Superior temporal gyrus (tissue), 1 donor: ENCODE results near the gene AMELX.

Experiments
- DNase-seq: peaks from one replicate; pipeline ENCODE4 v3.0.0-alpha.2; 2016; ENCODE audit errors: extremely low spot score

AMELX gene

DNA sequence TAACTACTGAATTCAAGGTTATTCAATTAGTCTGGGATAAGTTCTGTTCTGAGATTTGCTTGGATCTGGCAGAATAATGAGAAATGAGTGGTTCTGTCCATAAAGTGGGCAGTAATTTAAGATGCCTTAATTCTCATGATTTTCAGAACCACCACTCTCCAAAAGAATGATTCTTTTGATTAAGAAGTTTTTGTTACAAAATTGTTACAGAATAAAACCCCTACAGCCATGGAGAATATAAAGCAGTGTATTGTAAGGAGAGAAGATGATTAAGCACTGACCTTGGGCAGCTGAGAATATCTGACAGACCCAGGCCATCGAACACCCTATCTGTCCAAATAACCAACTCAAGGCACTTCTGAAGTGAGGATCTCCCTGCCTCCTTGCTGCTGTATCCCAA is 12.4 kb downstream of the AMELX start:
- DNase-seq = no peak

DNA sequence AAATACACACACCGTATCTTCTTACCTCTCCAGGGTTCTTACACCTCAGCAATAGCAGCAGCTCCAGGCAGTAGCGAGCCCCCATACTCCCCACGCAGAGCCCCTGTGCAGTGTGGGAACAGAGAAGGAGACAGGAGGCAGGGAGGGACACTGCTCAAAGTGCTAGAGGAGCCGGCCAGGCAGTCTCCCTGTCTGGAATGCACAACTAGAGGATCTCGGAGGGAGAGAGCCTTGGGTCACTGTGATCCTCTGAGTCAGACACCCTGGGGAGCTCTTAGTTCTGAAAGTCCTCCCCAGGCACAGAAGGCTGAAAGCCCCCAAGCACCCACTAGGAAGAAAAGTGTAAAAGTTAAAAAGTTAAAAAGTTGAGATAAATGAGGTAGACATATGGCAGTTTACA is 16.0 kb downstream of the AMELX start:
- DNase-seq = no peak

- no peak for DNase-seq
Measured at GRCh38 chrX:11311706-11312105, 18.5 kb downstream of the AMELX start.

DNA sequence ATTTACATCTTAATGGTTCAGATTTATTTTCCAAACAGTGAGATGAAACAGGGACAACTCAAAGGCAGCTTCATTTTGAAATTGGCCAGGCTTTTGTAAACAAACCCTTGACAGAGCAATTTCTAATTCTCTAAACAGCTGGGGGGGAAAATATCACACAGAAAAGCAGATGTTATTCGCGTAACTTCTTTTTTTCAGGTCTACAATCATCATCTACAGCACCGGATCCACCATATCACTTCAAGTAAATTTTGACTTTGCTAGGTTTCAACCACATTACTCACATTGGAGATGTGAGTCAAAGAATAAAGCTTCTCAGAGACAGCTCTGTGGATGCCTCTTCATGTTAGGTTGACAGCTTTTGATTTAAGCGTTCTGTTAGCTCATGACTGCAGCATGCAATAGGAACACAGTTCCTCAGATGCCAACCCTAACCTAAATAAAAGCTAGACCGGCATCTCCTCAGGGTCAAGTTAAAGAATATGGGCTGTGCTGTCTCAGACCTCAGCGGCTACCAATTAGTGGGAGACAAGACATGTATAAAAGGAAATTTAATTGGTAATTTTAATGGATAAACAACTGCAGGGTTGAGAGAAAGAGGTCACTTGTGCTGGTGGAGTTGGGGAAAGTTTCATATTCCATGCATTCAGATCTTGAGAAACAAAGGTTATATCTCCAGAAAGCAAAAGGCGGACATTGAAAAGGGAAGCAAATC is 26.8 kb downstream of the AMELX start:
- DNase-seq = no peak

DNA sequence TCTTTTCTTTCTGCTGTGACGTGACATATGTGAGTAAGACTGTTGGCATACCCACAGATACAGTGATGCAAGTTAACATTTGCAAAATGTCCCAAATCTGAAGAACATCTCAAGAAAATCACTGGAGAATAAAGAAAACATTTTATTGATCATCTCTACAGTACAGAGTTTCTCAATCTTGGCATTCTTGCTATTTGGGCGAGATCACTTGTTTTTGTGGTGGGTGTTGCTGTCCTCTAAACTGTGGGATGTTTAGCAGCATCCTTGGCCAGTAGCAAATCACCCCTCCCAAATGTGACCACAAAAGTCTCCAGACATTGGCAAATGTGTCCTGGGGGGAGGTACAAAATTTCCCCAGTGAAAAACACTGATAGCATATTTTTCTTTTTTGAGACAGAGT is 28.8 kb downstream of the AMELX start:
- no peak for DNase-seq

- DNase-seq = no peak
Measured at GRCh38 chrX:11328134-11328533, 34.9 kb downstream of the AMELX start.

DNA sequence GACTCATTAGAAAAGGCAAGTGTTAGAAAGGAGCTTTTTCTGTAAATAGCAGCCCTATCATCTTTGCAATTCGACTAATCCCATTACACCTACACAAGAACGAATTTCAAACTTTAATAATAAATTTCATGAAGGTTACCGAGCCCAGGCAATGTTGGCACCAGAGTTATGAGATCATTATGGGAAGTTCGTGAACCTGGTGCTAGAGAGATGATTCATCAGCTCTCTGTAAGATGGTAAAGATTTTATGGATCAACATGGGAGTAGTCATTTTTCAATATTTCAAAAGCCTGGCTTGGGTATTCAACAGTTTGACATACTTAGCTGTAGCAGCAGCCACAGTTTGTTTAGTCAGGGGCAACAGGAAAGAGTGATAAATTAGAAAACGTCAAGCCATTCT is 35.8 kb downstream of the AMELX start:
- no peak for DNase-seq

- no peak for DNase-seq
Measured at GRCh38 chrX:11331788-11332187, 38.6 kb downstream of the AMELX start.

- DNase-seq = no peak
Measured at GRCh38 chrX:11334165-11334564, 41.0 kb downstream of the AMELX start.

- DNase-seq = no peak
Measured at GRCh38 chrX:11336201-11336600, 43.0 kb downstream of the AMELX start.

GRCh38 chrX:11337292-11338009 is 44.2 kb downstream of the AMELX start:
- DNase-seq = no peak

DNA sequence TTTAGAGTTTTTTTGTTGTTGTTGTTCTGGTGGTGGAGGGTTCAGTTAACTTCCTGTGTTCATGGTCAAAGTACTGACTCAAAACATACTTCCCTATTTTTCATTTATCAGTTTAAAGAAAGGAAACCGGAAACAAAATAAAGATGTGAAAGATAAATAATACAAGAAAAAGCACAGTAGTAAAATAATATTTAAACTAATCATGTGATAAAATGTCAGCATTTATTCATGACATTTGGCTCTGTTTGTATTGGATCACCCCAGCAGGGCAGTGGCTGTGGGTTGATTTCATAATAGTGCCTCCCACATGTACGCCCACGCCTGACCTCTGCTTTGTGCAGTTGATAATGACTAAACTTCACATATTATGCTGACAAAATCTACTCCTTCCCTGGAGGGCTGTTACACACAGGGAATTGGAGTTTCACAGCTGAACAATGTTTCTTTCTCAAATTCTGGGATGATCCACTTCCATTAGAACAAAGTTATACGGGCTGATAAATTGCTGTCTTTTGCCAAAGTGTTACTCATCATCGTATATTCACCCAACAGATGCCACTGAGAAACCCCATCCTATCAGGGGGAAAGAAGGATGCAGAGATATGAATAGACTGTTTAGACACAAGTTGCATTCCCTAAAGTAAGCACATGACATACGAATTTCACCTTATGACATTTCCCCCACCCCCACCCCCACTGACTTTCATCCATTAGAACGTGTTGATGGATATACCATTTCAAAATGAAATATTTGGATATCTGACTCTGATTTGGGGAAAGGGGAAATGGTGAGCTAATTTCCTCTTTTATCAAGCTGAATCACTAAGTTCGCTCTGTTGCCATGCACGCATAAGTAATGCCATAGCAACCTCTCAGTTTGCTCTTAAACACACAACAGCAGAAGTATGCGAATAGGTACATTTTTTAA is 48.3 kb downstream of the AMELX start:
- no peak for DNase-seq

DNA sequence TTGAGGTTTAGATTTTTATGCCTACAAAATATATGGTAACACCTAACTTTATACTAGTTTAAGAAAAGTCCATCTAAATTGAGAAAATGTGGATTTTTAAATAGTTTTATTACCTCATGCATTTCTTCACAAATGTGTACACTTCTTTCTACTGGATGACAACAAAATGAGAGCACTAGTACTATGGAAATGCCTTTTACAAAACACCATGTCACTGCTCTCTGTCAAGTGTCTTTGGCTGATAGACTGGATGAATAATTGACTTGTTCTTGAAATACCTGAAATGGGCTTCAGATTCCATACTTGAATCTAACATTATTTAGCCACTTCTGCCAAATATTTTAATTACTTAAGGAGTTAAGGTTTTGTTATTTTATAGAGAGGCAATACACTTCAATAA is 49.5 kb downstream of the AMELX start:
- DNase-seq = no peak

- DNase-seq = no peak
Measured at GRCh38 chrX:11346121-11346682, 53.0 kb downstream of the AMELX start.

GRCh38 chrX:11347300-11347699 is 54.1 kb downstream of the AMELX start:
- no peak for DNase-seq

DNA sequence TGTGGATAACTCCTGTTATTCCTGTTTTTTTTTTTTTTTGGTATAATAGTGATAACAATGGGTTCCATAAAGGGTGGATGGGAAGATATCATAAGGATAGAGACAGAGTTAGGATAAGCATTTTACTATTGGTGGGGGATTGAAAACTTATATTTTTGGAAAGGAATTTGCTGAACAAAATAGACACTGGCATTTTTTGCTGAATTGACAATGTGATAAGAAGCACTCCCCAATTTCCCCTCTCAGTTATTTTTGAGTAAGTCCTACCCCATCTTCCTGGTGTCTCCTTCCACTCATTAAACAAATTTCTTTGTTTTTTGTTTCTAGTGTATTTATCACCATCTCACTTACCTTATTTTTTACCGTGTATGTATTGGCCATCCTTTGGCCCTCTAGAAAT is 55.8 kb downstream of the AMELX start:
- DNase-seq = no peak

- no peak for DNase-seq
Measured at GRCh38 chrX:11349661-11350337, 56.6 kb downstream of the AMELX start.
